ENCODE results near the gene PKDCC. TPM values are rescaled to one million over a fixed set of nuclear protein-coding genes. Genes with fewer than 3 reads are reported as not detected.

PKDCC gene
- total and polyA plus RNA-seq, 9 donors: 58.5 to 576 (median 257) TPM

DNA sequence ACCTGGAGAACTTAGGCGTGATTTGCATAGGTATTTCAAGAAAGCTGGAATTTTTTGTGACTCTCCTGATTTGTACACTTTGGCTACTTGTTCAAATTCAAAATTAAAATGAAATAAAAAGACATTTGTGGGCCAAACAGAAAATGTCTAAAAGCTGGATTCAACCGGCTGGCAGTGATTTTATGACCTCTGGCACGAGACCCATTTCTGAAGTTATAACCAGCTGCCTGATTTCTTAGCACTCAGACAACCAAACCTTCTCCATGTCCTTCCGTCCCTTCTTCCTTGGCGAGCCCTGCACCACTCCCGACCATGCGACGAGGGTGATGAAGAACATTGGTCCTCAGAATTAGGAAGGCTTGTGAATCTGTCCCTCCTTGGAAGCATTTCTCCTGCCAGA lies 19.7 kb downstream of the PKDCC start:
- Histone ChIP-seq H3K9me3 (no peaks in the 10 kb centered on the region), H3K4me1 (ENCODE audit: insufficient read depth) (peaks cover 12% of the 10 kb centered on the region), H3K36me3 (no peaks in the 10 kb centered on the region), H3K27ac (no peak overlapping the region), H3K4me3 (no peak overlapping the region), H3K27me3 (no peaks in the 10 kb centered on the region)
- 88 to 95% (median 94%) methylated on average over 8 of the region's 8 CpGs for WGBS, 3 donors
- intact Hi-C loops (cut with DNase I): no loop called here
- TF ChIP-seq EP300 (IDR thresholded peaks at IDR 0.05) (no peak), POLR2A (IDR thresholded peaks at IDR 0.05) (no peak)
- TF ChIP-seq, protein P1, sequence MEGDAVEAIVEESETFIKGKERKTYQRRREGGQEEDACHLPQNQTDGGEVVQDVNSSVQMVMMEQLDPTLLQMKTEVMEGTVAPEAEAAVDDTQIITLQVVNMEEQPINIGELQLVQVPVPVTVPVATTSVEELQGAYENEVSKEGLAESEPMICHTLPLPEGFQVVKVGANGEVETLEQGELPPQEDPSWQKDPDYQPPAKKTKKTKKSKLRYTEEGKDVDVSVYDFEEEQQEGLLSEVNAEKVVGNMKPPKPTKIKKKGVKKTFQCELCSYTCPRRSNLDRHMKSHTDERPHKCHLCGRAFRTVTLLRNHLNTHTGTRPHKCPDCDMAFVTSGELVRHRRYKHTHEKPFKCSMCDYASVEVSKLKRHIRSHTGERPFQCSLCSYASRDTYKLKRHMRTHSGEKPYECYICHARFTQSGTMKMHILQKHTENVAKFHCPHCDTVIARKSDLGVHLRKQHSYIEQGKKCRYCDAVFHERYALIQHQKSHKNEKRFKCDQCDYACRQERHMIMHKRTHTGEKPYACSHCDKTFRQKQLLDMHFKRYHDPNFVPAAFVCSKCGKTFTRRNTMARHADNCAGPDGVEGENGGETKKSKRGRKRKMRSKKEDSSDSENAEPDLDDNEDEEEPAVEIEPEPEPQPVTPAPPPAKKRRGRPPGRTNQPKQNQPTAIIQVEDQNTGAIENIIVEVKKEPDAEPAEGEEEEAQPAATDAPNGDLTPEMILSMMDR (IDR thresholded peaks at IDR 0.05): no peak
- DNase-seq: no peak

GRCh38 chr2:42068571-42069178 lies 20.9 kb downstream of the PKDCC start:
- 81 to 82% (median 82%) methylated on average over 13 of the region's 13 CpGs for WGBS, 3 donors
- intact Hi-C loops (cut with DNase I): no loop called here
- Histone ChIP-seq H3K27ac (no peak overlapping the region), H3K36me3 (no peaks in the 10 kb centered on the region), H3K4me3 (no peak overlapping the region), H3K4me1 (ENCODE audit: insufficient read depth) (peaks cover 11% of the 10 kb centered on the region), H3K9me3 (no peaks in the 10 kb centered on the region), H3K27me3 (no peaks in the 10 kb centered on the region)
- no peak for TF ChIP-seq POLR2A (IDR thresholded peaks at IDR 0.05)
- TF ChIP-seq EP300 (IDR thresholded peaks at IDR 0.05): no peak
- TF ChIP-seq, protein P1 (IDR thresholded peaks at IDR 0.05): no peak
- DNase-seq: no peak

- Histone ChIP-seq H3K27me3 (no peaks in the 10 kb centered on the region), H3K27ac (no peak overlapping the region), H3K36me3 (no peaks in the 10 kb centered on the region), H3K4me1 (ENCODE audit: insufficient read depth) (peaks cover 9% of the 10 kb centered on the region), H3K4me3 (no peak overlapping the region), H3K9me3 (no peaks in the 10 kb centered on the region)
- intact Hi-C loops (cut with DNase I): no loop called here
- TF ChIP-seq POLR2A (IDR thresholded peaks at IDR 0.05) (no peak), EP300 (IDR thresholded peaks at IDR 0.05) (no peak)
- TF ChIP-seq, protein P1 (IDR thresholded peaks at IDR 0.05): no peak
- 65 to 75% (median 65%) methylated on average over 2 of the region's 2 CpGs for WGBS, 3 donors
- DNase-seq: no peak
Measured at GRCh38 chr2:42069568-42069967, 21.7 kb downstream of the PKDCC start.

- Histone ChIP-seq H3K9me3 (no peaks in the 10 kb centered on the region), H3K27me3 (no peaks in the 10 kb centered on the region), H3K27ac (no peak overlapping the region), H3K36me3 (no peaks in the 10 kb centered on the region), H3K4me3 (no peak overlapping the region), H3K4me1 (ENCODE audit: insufficient read depth) (peaks cover 9% of the 10 kb centered on the region)
- DNase-seq: peak in 3 of 5 donors; percentile 50 to 59 (median 50)
- WGBS, 3 donors: 60 to 83% (median 65%) methylated on average over 4 of the region's 4 CpGs
- TF ChIP-seq, protein P1 (IDR thresholded peaks at IDR 0.05): no peak
- intact Hi-C loops (cut with DNase I): no loop called here
Measured at GRCh38 chr2:42071791-42072190, 24.0 kb downstream of the PKDCC start.

All from ovary (tissue), 9 donors.